IPS-NIHi7 (cell line): ENCODE data around the gene MUC5B.

Source experiments
- DNase-seq: peaks from one replicate; pipeline ENCODE4 v3.0.0; 2012; ENCODE audit warnings: mixed read lengths; ENCODE audit errors: extremely low spot score

MUC5B gene

GRCh38 chr11:1192741-1193325, 30.0 kb upstream of the MUC5B start:
- DNase-seq, result no peak

DNA sequence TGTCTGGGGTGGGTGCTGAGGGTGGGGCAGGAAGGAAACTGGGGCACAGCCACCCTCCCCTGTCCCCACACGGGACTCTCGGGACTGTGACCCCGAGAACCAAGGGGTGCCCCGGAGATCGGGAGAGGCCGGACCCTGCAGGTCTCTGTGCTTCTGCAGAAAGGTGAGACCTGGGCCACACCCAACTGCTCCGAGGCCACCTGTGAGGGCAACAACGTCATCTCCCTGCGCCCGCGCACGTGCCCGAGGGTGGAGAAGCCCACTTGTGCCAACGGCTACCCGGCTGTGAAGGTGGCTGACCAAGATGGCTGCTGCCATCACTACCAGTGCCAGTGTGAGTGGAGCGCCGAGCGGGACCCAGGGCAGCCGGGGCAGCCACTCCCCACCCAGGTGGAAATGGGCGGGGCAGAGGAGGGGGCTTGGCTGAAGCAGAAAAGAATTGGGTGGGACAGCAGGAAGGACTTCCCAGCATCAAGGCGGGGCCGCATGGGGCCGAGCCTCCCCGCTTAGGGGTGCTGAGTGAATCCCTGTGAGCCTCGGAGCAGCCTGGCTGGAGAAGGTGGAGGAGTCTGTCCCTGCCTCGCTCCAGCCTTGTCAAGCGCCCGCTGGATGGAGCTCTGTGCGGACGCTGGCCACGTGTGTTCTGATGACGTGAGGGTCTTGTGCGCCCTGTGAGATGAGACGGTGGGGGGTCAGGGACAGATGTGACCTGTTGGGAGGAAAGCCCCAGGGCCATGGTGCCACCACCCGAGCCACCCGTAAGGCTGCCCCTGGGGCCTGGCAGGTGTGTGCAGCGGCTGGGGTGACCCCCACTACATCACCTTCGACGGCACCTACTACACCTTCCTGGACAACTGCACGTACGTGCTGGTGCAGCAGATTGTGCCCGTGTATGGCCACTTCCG, 29.3 kb upstream of the MUC5B start:
- DNase-seq, result peak; percentile 9

GRCh38 chr11:1194231-1194976, 28.5 kb upstream of the MUC5B start:
- no peak for DNase-seq

DNA sequence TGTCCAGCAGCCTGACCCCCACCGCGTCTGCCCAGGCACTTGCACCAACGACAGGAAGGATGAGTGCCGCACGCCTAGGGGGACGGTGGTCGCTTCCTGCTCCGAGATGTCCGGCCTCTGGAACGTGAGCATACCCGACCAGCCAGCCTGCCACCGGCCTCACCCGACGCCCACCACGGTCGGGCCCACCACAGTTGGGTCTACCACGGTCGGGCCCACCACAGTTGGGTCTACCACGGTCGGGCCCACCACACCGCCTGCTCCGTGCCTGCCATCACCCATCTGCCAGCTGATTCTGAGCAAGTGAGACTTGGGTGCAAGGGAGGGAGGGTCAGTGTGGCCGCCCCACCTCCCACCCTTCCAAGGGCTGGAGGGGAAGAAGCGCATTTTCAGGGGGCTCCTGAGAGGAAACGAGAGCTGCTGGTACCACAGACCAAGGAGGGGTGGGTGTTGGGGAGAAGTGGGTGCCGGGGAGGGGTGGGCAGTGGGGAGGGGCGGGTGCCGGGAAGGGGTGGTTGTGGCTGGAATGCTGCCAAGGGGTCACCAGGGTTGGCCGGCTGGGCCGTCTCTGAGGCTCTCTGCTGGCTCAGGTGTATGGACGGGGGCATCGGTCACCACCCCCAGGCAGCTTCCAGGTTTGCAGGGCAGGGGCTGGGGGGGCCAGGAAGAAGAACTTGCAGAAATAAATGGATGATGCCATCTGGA, 27.7 kb upstream of the MUC5B start:
- DNase-seq, result no peak

DNA sequence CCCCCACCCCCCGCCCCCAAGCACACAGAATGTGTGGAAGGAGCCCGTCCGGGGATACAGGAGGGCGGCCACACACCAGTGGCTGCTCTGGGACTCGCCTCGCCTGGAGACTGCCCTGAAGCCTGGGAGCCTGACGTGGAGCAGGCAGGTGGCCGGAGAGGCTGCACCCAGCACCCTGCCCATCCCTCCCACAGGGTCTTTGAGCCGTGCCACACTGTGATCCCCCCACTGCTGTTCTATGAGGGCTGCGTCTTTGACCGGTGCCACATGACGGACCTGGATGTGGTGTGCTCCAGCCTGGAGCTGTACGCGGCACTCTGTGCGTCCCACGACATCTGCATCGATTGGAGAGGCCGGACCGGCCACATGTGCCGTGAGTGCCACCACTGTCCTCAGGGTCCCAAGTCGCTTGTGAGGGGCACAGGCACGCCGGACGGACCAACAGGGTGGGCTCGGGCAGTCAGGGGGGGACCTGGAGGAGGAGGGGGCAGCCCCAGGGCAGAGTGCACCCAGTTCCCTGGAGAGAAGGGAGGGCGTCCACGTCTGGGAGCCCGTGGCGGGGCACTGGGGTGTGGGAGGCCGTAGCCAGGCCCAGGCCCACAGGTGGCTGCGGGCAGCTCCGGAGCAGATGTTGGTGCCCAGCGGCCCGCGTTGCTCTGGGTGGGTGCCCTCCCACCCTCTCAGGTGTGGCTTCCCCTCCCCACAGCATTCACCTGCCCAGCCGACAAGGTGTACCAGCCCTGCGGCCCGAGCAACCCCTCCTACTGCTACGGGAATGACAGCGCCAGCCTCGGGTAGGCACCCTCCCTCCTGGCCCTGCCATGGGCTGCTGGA, 27.0 kb upstream of the MUC5B start:
- no peak for DNase-seq

GRCh38 chr11:1196516-1197391, 26.1 kb upstream of the MUC5B start:
- DNase-seq, result no peak

DNA sequence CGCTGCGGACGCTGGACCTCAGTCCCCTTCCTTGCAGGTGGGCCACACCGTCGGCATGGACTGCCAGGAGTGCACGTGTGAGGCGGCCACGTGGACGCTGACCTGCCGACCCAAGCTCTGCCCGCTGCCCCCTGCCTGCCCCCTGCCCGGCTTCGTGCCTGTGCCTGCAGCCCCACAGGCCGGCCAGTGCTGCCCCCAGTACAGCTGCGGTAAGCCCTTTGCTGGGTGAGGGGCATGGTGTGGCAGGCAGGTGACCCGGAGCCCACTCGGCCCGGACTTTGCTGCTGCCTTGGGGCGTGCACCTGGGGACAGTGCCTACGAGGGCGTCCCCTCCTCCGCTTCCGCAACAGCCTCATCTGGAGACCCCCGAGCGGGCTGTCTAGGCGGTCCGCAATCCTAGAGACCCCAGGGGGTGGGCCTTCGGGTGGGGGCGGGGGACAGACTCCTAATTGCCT, 25.4 kb upstream of the MUC5B start:
- no peak for DNase-seq

GRCh38 chr11:1197886-1198560, 24.8 kb upstream of the MUC5B start:
- no peak for DNase-seq

GRCh38 chr11:1198561-1199240, 24.2 kb upstream of the MUC5B start:
- DNase-seq, result no peak

- no peak for DNase-seq
Measured at GRCh38 chr11:1199241-1199750, 23.6 kb upstream of the MUC5B start.

GRCh38 chr11:1199751-1200610, 22.9 kb upstream of the MUC5B start:
- no peak for DNase-seq

DNA sequence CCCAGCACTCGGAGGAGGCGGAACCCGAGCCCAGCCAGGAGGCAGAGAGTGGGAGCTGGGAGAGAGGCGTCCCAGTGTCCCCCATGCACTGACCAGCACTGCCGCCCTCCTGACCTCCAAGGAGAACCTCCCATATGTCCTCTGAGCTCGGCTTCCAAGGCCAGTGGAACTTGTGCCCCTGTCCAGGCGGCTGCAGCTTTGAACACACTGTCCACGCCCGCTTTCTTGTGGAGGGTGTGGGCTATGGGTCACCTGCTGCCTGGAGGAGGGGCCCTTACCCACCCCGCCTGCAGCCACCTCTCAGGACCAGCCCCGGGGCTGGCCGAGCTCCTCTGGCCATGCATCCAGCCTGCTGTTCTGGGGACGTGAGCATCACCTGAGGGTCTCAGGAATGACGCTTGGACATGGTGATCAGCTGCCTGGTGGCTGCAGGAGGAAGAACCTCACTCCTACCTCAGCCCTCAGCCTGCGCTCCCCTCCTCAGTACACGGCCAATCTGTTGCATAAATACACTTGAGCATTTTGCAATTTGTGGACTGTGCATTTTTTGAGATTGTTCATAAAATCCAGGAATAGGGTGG, 22.2 kb upstream of the MUC5B start:
- no peak for DNase-seq

- DNase-seq, result no peak
Measured at GRCh38 chr11:1201395-1202153, 21.3 kb upstream of the MUC5B start.

- DNase-seq, result no peak
Measured at GRCh38 chr11:1202154-1202775, 20.6 kb upstream of the MUC5B start.

- peak; percentile 99 for DNase-seq
Measured at GRCh38 chr11:1202776-1203504, 19.9 kb upstream of the MUC5B start.
